ENCODE data around the gene SLA2. TPM values are rescaled to one million over a fixed set of nuclear protein-coding genes. Genes with fewer than 3 reads are reported as not detected.
"Not testable (repeated sequence)": the region's sequence is repeated elsewhere in the genome, so short reads cannot be mapped to it uniquely, and the experiment has no call there.

The SLA2 gene
- total RNA-seq, 1 experiment from 2014 or later, result 0.13 TPM

GRCh38 chr20:36564078-36564725 is 81.8 kb downstream of the SLA2 start:
- BruUV-seq (replicated peaks); H3K27ac ChIP-seq (ENCODE audit: low read length); in situ Hi-C loops (cut with HindIII; ENCODE audit: low pct_unique_long_range_greater_than_20kb, low sequenced_read_pairs); H3K27me3 ChIP-seq (ENCODE audit: control insufficient read depth, insufficient read depth, low read length); H3K36me3 ChIP-seq (ENCODE audit: control insufficient read depth, insufficient read depth, low read length); H3K4me3 ChIP-seq (ENCODE audit: low read depth in 2 of 2, low read length in 2 of 2); CTCF ChIA-PET; intact Hi-C loops (cut with micrococcal nuclease; ENCODE audit: unreplicated experiment); H3K9me3 ChIP-seq (ENCODE audit: control insufficient read depth, insufficient read depth, low read depth, low read length); ATAC-seq; DNase-seq (ENCODE audit: low read depth, low spot score); H3K4me1 ChIP-seq (ENCODE audit: control insufficient read depth, insufficient read depth, low read length): not testable (repeated sequence)
- POLR2A ChIA-PET, result interaction anchor here (1.1 kb wide), 1 partner anchor 14 kb away, joined by 3 read pairs; no protein-coding TSS in a partner anchor

DNA sequence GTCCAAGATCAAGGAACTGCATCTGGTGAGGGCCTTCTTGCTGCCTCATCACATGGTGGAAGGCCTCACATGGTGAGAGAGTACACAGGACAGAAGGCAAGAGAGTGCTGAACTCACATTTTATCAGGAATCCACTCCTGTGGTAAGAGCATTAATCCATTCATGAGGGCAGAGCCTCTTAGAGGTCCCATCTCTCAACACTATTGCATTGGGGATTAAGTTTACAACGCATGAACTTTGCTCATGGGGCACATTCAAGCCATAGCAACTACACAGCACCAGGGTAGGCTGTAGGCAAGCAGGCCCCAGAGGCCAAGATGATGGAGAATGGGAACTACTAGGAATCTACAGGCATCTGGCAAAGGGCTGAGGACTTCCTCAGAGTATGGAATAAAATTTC is 82.6 kb downstream of the SLA2 start:
- Histone ChIP-seq H3K9me3 (ENCODE audit: control insufficient read depth, insufficient read depth, low read depth, low read length) (peaks cover 4% of the 10 kb centered on the region; the same call in 1 of the 2 replicates), H3K4me3 (ENCODE audit: low read depth in 2 of 2, low read length in 2 of 2) (no peak overlapping the region), H3K27ac (ENCODE audit: low read length) (no peak overlapping the region), H3K27me3 (ENCODE audit: control insufficient read depth, insufficient read depth, low read length) (no peaks in the 10 kb centered on the region), H3K36me3 (ENCODE audit: control insufficient read depth, insufficient read depth, low read length) (no peaks in the 10 kb centered on the region), H3K4me1 (ENCODE audit: control insufficient read depth, insufficient read depth, low read length) (no peaks in the 10 kb centered on the region)
- intact Hi-C loops (cut with micrococcal nuclease; ENCODE audit: unreplicated experiment), result no loop called here
- POLR2A ChIA-PET, result no interaction called here
- in situ Hi-C loops (cut with HindIII; ENCODE audit: low pct_unique_long_range_greater_than_20kb, low sequenced_read_pairs), result no loop called here
- no peak for TF ChIP-seq TCF7L2 (IDR thresholded peaks at IDR 0.05; ENCODE audit: low read depth, low read length)
- no peak for TF ChIP-seq SIN3A (IDR thresholded peaks at IDR 0.05; ENCODE audit: borderline replicate concordance, insufficient read depth, low read depth, low read length)
- TF ChIP-seq POLR2AphosphoS5 (IDR thresholded peaks at IDR 0.05; ENCODE audit: low read depth, low read length), result no peak
- no peak for TF ChIP-seq CTCF (IDR thresholded peaks at IDR 0.05)
- TF ChIP-seq REST (IDR thresholded peaks at IDR 0.05; ENCODE audit: insufficient read depth in 1 of 2, low read depth in 2 of 2, low read length in 1 of 2), result no peak
- ATAC-seq (no peak), DNase-seq (ENCODE audit: low read depth, low spot score) (no peak)
- BruUV-seq (replicated peaks), result no TSS peak
- CTCF ChIA-PET, result no interaction called here

GRCh38 chr20:36562724-36563123 is 83.3 kb downstream of the SLA2 start:
- ChIA-PET POLR2A (no interaction called here), CTCF (no interaction called here)
- H3K4me3 ChIP-seq (ENCODE audit: low read depth in 2 of 2, low read length in 2 of 2), result no peak overlapping the region
- intact Hi-C loops (cut with micrococcal nuclease; ENCODE audit: unreplicated experiment) (no loop called here), in situ Hi-C loops (cut with HindIII; ENCODE audit: low pct_unique_long_range_greater_than_20kb, low sequenced_read_pairs) (no loop called here)
- H3K36me3 ChIP-seq (ENCODE audit: control insufficient read depth, insufficient read depth, low read length), result no peaks in the 10 kb centered on the region
- DNase-seq (ENCODE audit: low read depth, low spot score), result no peak
- TF ChIP-seq TCF7L2 (IDR thresholded peaks at IDR 0.05; ENCODE audit: low read depth, low read length) (no peak), SIN3A (IDR thresholded peaks at IDR 0.05; ENCODE audit: borderline replicate concordance, insufficient read depth, low read depth, low read length) (no peak), POLR2AphosphoS5 (IDR thresholded peaks at IDR 0.05; ENCODE audit: low read depth, low read length) (no peak), CTCF (IDR thresholded peaks at IDR 0.05) (no peak), REST (IDR thresholded peaks at IDR 0.05; ENCODE audit: insufficient read depth in 1 of 2, low read depth in 2 of 2, low read length in 1 of 2) (no peak)
- H3K27me3 ChIP-seq (ENCODE audit: control insufficient read depth, insufficient read depth, low read length), result no peaks in the 10 kb centered on the region
- peaks cover 4% of the 10 kb centered on the region; the same call in 1 of the 2 replicates for H3K9me3 ChIP-seq (ENCODE audit: control insufficient read depth, insufficient read depth, low read depth, low read length)
- H3K27ac ChIP-seq (ENCODE audit: low read length), result no peak overlapping the region
- no peaks in the 10 kb centered on the region for H3K4me1 ChIP-seq (ENCODE audit: control insufficient read depth, insufficient read depth, low read length)
- BruUV-seq (replicated peaks), result no TSS peak
- no peak for ATAC-seq
